ENCODE measurements around the gene DNAH8.

DNAH8 gene

DNA sequence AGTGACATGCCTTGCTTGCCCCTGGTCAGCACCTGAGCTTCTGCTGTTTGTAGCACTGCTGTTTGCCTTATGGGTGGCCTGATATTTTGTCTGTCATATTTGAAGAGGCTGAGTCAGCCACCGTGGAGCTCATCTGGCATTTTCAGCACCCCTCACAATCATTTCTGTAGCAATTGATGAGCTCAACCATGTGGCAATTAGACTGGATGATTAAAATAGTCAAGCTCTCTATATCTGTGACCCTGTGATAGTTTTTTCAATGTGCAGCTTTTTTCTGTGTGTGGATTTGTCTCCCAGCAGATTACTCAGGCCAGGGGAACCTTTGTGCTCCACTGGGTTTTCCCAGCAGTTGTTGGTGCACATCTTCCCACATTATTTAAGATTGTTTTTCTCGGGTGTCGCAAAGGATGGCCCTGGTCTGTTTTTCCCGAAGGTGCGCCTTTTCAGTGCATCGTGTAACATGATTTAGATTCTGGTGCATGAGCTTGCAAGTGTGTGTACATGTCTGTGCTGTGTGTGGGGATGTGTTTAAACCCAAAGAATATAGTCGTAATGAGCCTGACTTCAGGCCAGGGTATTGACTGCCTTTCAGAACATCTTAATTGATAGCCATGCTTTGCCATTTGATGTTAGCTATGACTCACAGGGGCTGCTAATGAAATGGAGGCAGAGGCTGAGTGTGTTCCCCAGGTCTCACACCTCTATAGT is 301.9 kb downstream of the DNAH8 start:
- DNase-seq = no peak
- no peak overlapping the region for H3K4me3 ChIP-seq (ENCODE audit: low read depth, low read length)
- in situ Hi-C loops (cut with HindIII; ENCODE audit: low pct_ligation_motif_present, low sequenced_read_pairs) = no loop called here
- no peaks in the 10 kb centered on the region for H3K36me3 ChIP-seq (replicated peaks)
- H3K27ac ChIP-seq = no peak overlapping the region
- no peaks in the 10 kb centered on the region for H3K27me3 ChIP-seq (replicated peaks)
- TF ChIP-seq, protein P1, sequence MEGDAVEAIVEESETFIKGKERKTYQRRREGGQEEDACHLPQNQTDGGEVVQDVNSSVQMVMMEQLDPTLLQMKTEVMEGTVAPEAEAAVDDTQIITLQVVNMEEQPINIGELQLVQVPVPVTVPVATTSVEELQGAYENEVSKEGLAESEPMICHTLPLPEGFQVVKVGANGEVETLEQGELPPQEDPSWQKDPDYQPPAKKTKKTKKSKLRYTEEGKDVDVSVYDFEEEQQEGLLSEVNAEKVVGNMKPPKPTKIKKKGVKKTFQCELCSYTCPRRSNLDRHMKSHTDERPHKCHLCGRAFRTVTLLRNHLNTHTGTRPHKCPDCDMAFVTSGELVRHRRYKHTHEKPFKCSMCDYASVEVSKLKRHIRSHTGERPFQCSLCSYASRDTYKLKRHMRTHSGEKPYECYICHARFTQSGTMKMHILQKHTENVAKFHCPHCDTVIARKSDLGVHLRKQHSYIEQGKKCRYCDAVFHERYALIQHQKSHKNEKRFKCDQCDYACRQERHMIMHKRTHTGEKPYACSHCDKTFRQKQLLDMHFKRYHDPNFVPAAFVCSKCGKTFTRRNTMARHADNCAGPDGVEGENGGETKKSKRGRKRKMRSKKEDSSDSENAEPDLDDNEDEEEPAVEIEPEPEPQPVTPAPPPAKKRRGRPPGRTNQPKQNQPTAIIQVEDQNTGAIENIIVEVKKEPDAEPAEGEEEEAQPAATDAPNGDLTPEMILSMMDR (IDR thresholded peaks at IDR 0.05; ENCODE audit: low read depth, low read length, missing control alignments) = no peak

DNA sequence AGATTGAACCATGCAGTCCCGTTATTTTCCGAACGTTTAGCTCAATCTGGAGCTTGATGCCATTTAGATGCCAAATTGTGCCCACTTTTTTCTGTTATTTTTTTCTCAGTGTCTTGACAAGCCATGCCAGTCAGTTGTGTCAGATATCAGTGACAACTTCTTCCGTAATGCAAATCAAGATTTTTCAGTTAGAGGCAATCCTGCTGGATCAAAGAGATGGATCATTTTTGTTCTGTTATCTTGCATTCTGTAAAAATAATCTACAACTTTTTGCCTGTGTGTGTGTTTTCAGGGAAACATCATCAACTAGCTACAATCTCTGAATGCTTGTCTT is 302.4 kb downstream of the DNAH8 start:
- no peak overlapping the region for H3K4me3 ChIP-seq (ENCODE audit: low read depth, low read length)
- no peaks in the 10 kb centered on the region for H3K36me3 ChIP-seq (replicated peaks)
- TF ChIP-seq, protein P1 (IDR thresholded peaks at IDR 0.05; ENCODE audit: low read depth, low read length, missing control alignments) = no peak
- in situ Hi-C loops (cut with HindIII; ENCODE audit: low pct_ligation_motif_present, low sequenced_read_pairs) = no loop called here
- no peak for DNase-seq
- H3K27ac ChIP-seq = no peak overlapping the region
- no peaks in the 10 kb centered on the region for H3K27me3 ChIP-seq (replicated peaks)

DNA sequence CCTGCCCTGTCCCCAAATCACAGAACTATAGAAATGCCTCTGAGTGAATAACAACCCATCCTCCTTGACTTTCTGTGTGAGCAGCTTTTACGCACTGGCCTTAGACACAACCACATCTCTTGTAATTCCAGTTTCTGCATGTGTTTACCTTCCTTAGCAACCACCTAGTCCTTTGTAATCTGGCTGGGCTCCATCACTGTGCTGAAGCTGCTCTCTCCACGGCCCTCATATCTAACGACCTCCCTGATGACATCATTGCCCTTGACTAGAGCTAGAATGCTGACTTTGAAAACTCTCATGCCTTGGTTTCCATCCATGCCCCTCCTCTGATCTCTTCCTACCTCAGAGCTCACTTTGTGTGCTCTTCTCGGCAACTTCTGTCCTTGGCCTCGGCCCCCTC is 303.0 kb downstream of the DNAH8 start:
- TF ChIP-seq, protein P1 (IDR thresholded peaks at IDR 0.05; ENCODE audit: low read depth, low read length, missing control alignments) = no peak
- no peak overlapping the region for H3K27ac ChIP-seq
- no peak for DNase-seq
- H3K36me3 ChIP-seq (replicated peaks) = no peaks in the 10 kb centered on the region
- H3K27me3 ChIP-seq (replicated peaks) = no peaks in the 10 kb centered on the region
- H3K4me3 ChIP-seq (ENCODE audit: low read depth, low read length) = no peak overlapping the region
- in situ Hi-C loops (cut with HindIII; ENCODE audit: low pct_ligation_motif_present, low sequenced_read_pairs) = no loop called here

DNA sequence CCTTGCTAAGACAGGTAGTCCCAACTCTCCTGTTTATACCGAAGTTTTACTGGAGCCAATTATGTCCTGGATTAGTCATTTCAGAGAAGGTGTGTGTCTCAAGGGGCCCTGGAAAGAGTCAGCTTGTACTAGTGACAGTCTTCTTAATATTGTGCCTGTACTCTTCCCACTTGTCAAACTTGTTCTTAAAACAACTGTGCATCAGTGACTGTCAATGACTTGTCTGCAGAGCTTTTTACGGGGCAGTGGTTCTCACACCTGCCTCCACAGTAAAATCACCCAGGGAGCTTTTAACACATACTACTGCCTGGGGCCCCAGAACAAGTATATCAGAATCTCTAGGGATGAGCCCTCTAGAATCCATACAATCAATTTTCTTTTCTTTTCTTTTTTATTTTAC is 305.0 kb downstream of the DNAH8 start:
- TF ChIP-seq, protein P1 (IDR thresholded peaks at IDR 0.05; ENCODE audit: low read depth, low read length, missing control alignments) = no peak
- DNase-seq = no peak
- Histone ChIP-seq H3K4me3 (ENCODE audit: low read depth, low read length) (no peak overlapping the region), H3K27ac (no peak overlapping the region), H3K36me3 (replicated peaks) (no peaks in the 10 kb centered on the region), H3K27me3 (replicated peaks) (no peaks in the 10 kb centered on the region)
- in situ Hi-C loops (cut with HindIII; ENCODE audit: low pct_ligation_motif_present, low sequenced_read_pairs) = no loop called here

DNA sequence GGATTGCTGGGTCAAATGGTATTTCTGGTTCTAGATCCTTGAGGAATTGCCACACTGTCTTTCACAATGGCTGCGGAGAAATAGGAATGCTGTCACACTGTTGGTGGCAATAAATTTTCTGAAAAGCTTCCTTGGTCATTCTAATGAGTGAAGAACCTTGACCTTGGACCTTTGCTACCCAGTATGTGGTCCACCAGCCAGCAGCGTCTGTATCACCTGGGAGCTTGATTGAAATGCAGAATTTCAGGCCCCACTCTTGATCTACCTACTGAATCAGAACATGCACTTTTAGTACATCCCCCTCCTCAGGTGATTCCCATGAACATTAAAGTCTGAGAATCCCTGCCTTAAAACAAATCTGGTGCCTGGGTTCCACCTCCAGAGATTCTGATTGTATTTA is 305.9 kb downstream of the DNAH8 start:
- no peak overlapping the region for H3K4me3 ChIP-seq (ENCODE audit: low read depth, low read length)
- no peaks in the 10 kb centered on the region for H3K27me3 ChIP-seq (replicated peaks)
- TF ChIP-seq, protein P1 (IDR thresholded peaks at IDR 0.05; ENCODE audit: low read depth, low read length, missing control alignments) = no peak
- H3K27ac ChIP-seq = no peak overlapping the region
- H3K36me3 ChIP-seq (replicated peaks) = no peaks in the 10 kb centered on the region
- in situ Hi-C loops (cut with HindIII; ENCODE audit: low pct_ligation_motif_present, low sequenced_read_pairs) = no loop called here
- no peak for DNase-seq

DNA sequence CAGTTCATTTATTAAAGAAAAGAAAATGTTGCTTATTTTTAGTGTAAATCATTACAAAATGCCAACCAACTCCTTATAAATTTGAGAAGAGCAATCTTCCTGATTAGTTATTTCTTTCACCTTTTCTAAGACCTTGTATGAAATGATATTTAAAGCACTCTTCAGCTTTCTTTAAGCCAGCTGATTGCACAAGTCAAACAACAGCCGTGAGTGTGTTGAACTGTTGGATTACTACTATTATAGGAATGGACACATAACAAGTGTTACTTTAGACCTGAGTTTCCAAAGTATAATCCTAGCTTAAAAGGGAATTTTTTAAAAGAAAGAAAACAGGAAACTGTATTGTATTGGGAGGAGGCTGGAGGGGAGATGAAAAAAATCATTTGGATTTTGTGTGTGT is 306.7 kb downstream of the DNAH8 start:
- TF ChIP-seq, protein P1 (IDR thresholded peaks at IDR 0.05; ENCODE audit: low read depth, low read length, missing control alignments) = no peak
- Histone ChIP-seq H3K36me3 (replicated peaks) (no peaks in the 10 kb centered on the region), H3K27me3 (replicated peaks) (no peaks in the 10 kb centered on the region), H3K4me3 (ENCODE audit: low read depth, low read length) (no peak overlapping the region), H3K27ac (no peak overlapping the region)
- no peak for DNase-seq
- in situ Hi-C loops (cut with HindIII; ENCODE audit: low pct_ligation_motif_present, low sequenced_read_pairs) = no loop called here

Measured in brain microvascular endothelial cell (primary cell).